OCI-LY3 (cell line): Measurements from ENCODE around the gene STON2.

Source experiments
- H2AFZ ChIP-seq: fragments of 200-600, 300-600 bp; shearing (Covaris generic); 2 replicates; pipeline ENCODE4 v1.6.0; 2014; ENCODE audit warnings: antibody characterized with exemption, low read depth, low read length
- H3K27ac ChIP-seq: fragments of 200-600, 300-600 bp; sonication (generic); 2 replicates; pipeline ENCODE4 v1.5.1; 2014; ENCODE audit warnings: mild to moderate bottlenecking, low read length, moderate library complexity, mixed read lengths
- H3K27me3 ChIP-seq: fragments of 200-600, 300-600 bp; sonication (generic); 2 replicates; pipeline ENCODE4 v1.6.1; 2014; ENCODE audit warnings: low read depth, low read length, mixed read lengths
- H3K36me3 ChIP-seq: fragments of 200-600, 300-600 bp; sonication (generic); replicated peaks from 2 replicates; pipeline ENCODE3; 2014; ENCODE audit warnings: low read depth, low read length, mixed read lengths
- H3K4me1 ChIP-seq: fragments of 300-600, 200-600 bp; sonication (generic); 2 replicates; pipeline ENCODE4 v1.6.1; 2014; ENCODE audit warnings: low read length, mixed read lengths
- H3K4me2 ChIP-seq: fragments of 200-600, 300-600 bp; sonication (generic); 2 replicates; pipeline ENCODE4 v1.6.1; 2014; ENCODE audit warnings: low read length, mixed read lengths
- H3K4me3 ChIP-seq: fragments of 300-600, 200-600 bp; sonication (generic); 2 replicates; pipeline ENCODE4 v1.5.1; 2014; ENCODE audit warnings: antibody characterized with exemption, mild to moderate bottlenecking, low read length, moderate library complexity
- H3K79me2 ChIP-seq: fragments of 300-600, 200-600 bp; shearing (Covaris generic); 2 replicates; pipeline ENCODE4 v1.6.1; 2014; ENCODE audit warnings: mild to moderate bottlenecking, low read length, mixed read lengths
- H3K9ac ChIP-seq: fragments of 300-600, 200-600 bp; shearing (Covaris generic); 2 replicates; pipeline ENCODE4 v1.6.0; 2014; ENCODE audit warnings: mild to moderate bottlenecking, low read length, moderate library complexity
- H3K9me3 ChIP-seq: fragments of 200-600, 300-600 bp; shearing (Covaris generic); 2 replicates; pipeline ENCODE4 v1.6.1; 2014; ENCODE audit warnings: low read length, mixed read lengths; ENCODE audit not compliant: insufficient read depth
- H4K20me1 ChIP-seq: fragments of 200-600, 300-600 bp; sonication (generic); 2 replicates; pipeline ENCODE4 v1.6.1; 2016; ENCODE audit warnings: low read length, mixed read lengths; ENCODE audit not compliant: insufficient read depth
- CTCF ChIP-seq: fragments of 200-600, 300-600 bp; sonication (generic); IDR thresholded peaks from 2 replicates; pipeline ENCODE4 v1.5.1; 2014; ENCODE audit warnings: antibody characterized with exemption, low read length, low read depth
- EZH2phosphoT487 ChIP-seq: fragments of 200-600 bp; shearing (Covaris generic); IDR thresholded peaks from 2 replicates; pipeline ENCODE4 v1.6.1; 2018; ENCODE audit warnings: antibody characterized with exemption, mixed run types, low read depth

Gene STON2

GRCh38 chr14:81412779-81413178 is 12.7 kb upstream of the STON2 start:
- H3K9me3 ChIP-seq = no peaks in the 10 kb centered on the region
- no peak overlapping the region for H2AFZ ChIP-seq
- TF ChIP-seq CTCF (no peak), EZH2phosphoT487 (no peak)
- H3K4me2 ChIP-seq = no peak overlapping the region
- H3K27ac ChIP-seq = no peak overlapping the region
- H3K36me3 ChIP-seq = no peaks in the 10 kb centered on the region
- no peaks in the 10 kb centered on the region; the same call in 1 of the 2 replicates for H3K27me3 ChIP-seq
- H4K20me1 ChIP-seq = no peaks in the 10 kb centered on the region
- H3K9ac ChIP-seq = no peak overlapping the region
- H3K4me3 ChIP-seq = no peak overlapping the region
- H3K79me2 ChIP-seq = no peaks in the 10 kb centered on the region
- H3K4me1 ChIP-seq = peaks cover 5% of the 10 kb centered on the region; the same call in 1 of the 2 replicates

GRCh38 chr14:81408595-81408994 is 8.5 kb upstream of the STON2 start:
- no peak overlapping the region for H3K4me3 ChIP-seq
- no peak overlapping the region for H2AFZ ChIP-seq
- H3K27ac ChIP-seq = no peak overlapping the region
- H3K4me1 ChIP-seq = no peaks in the 10 kb centered on the region
- H3K36me3 ChIP-seq = no peaks in the 10 kb centered on the region
- no peaks in the 10 kb centered on the region for H3K79me2 ChIP-seq
- TF ChIP-seq CTCF (no peak), EZH2phosphoT487 (no peak)
- H3K9me3 ChIP-seq = no peaks in the 10 kb centered on the region
- no peaks in the 10 kb centered on the region for H4K20me1 ChIP-seq
- H3K27me3 ChIP-seq = no peaks in the 10 kb centered on the region; the same call in 1 of the 2 replicates
- no peak overlapping the region for H3K9ac ChIP-seq
- H3K4me2 ChIP-seq = no peak overlapping the region

GRCh38 chr14:81406863-81407262 is 6.7 kb upstream of the STON2 start:
- H3K27ac ChIP-seq = no peak overlapping the region
- no peak overlapping the region for H3K4me2 ChIP-seq
- H4K20me1 ChIP-seq = no peaks in the 10 kb centered on the region
- H2AFZ ChIP-seq = no peak overlapping the region
- no peak overlapping the region for H3K9ac ChIP-seq
- H3K4me1 ChIP-seq = no peaks in the 10 kb centered on the region
- TF ChIP-seq EZH2phosphoT487 (no peak), CTCF (no peak)
- H3K36me3 ChIP-seq = no peaks in the 10 kb centered on the region
- H3K79me2 ChIP-seq = no peaks in the 10 kb centered on the region
- H3K27me3 ChIP-seq = peaks cover 9% of the 10 kb centered on the region; the same call in 1 of the 2 replicates
- H3K4me3 ChIP-seq = no peak overlapping the region
- no peaks in the 10 kb centered on the region for H3K9me3 ChIP-seq

- TF ChIP-seq EZH2phosphoT487 (no peak), CTCF (no peak)
- Histone ChIP-seq H3K27me3 (peaks cover 25% of the 10 kb centered on the region), H3K36me3 (no peaks in the 10 kb centered on the region), H4K20me1 (no peaks in the 10 kb centered on the region), H3K4me3 (no peak overlapping the region), H3K9ac (no peak overlapping the region), H3K4me2 (no peak overlapping the region), H3K9me3 (no peaks in the 10 kb centered on the region), H2AFZ (no peak overlapping the region), H3K27ac (no peak overlapping the region), H3K4me1 (no peaks in the 10 kb centered on the region; the same call in 1 of the 2 replicates), H3K79me2 (no peaks in the 10 kb centered on the region)
Measured at GRCh38 chr14:81402123-81402495, 2.0 kb upstream of the STON2 start.
